H54 (cell line): ENCODE results near the gene THAP11.

Source experiments
- DNase-seq: peaks from one replicate; pipeline ENCODE4 v3.0.0; 2011; ENCODE audit warnings: low spot score, mixed read lengths; ENCODE audit not compliant: insufficient read length
- FAIRE-seq: peaks from 3 replicates; lab custom pipeline; 2011; peaks lifted over from hg19 to GRCh38; lab: Jason Lieb, UNC
- POLR2A ChIP-seq: IDR thresholded peaks from 2 replicates; pipeline ENCODE4 v1.6.1; 2011; ENCODE audit warnings: low read depth, mild to moderate bottlenecking, low read length

THAP11 gene

GRCh38 chr16:67841816-67842508 lies at the start of gene THAP11:
Gene THAP11 (plus strand): TSS chr16:67842320. CDS start chr16:67842555, 235 bp downstream.
- FAIRE-seq (no peak), DNase-seq (peak; percentile 94)
- no peak for TF ChIP-seq POLR2A

GRCh38 chr16:67796099-67796718 lies 45.9 kb upstream of the THAP11 start:
- TF ChIP-seq POLR2A, result no peak
- FAIRE-seq (no peak), DNase-seq (no peak)

GRCh38 chr16:67800338-67800926 lies 41.7 kb upstream of the THAP11 start:
- FAIRE-seq, result no peak
- no peak for TF ChIP-seq POLR2A
- no peak for DNase-seq

- DNase-seq, result no peak
- no peak for TF ChIP-seq POLR2A
- FAIRE-seq, result no peak
These were observed 40.9 kb upstream of the THAP11 start for GRCh38 chr16:67801241-67801640.

GRCh38 chr16:67801883-67802282 lies 40.2 kb upstream of the THAP11 start:
- no peak for DNase-seq
- FAIRE-seq, result no peak
- TF ChIP-seq POLR2A, result no peak

GRCh38 chr16:67803894-67804293 lies 38.2 kb upstream of the THAP11 start:
- no peak for TF ChIP-seq POLR2A
- no peak for DNase-seq
- no peak for FAIRE-seq

- FAIRE-seq, result no peak
- DNase-seq, result no peak
- TF ChIP-seq POLR2A, result no peak
These were observed 37.1 kb upstream of the THAP11 start for GRCh38 chr16:67804853-67805542.

GRCh38 chr16:67805718-67806427 lies 36.2 kb upstream of the THAP11 start:
- TF ChIP-seq POLR2A, result no peak
- no peak for FAIRE-seq
- DNase-seq, result no peak

- FAIRE-seq (peak; percentile 86), DNase-seq (peak; percentile 81)
- peak; percentile 62 for TF ChIP-seq POLR2A
These were observed 35.5 kb upstream of the THAP11 start, which contains the start of the genes RANBP10 and TSNAXIP1 for GRCh38 chr16:67806428-67807147. Gene RANBP10 (minus strand): TSS chr16:67806560. CDS start chr16:67806536, 24 bp downstream. Gene TSNAXIP1 (plus strand): TSS chr16:67806889. CDS start chr16:67807150, 261 bp downstream.

- FAIRE-seq (no peak), DNase-seq (no peak)
- TF ChIP-seq POLR2A, result 0 out of 2 replicates have a peak, but pooled peaks have one; percentile 17
These were observed 34.9 kb upstream of the THAP11 start for GRCh38 chr16:67807148-67807682.

- DNase-seq (no peak), FAIRE-seq (no peak)
- no peak for TF ChIP-seq POLR2A
These were observed 30.2 kb upstream of the THAP11 start for GRCh38 chr16:67811899-67812298.

- FAIRE-seq, result no peak
- no peak for DNase-seq
- TF ChIP-seq POLR2A, result no peak
These were observed 27.6 kb upstream of the THAP11 start for GRCh38 chr16:67814567-67814966.

- FAIRE-seq, result no peak
- no peak for DNase-seq
- TF ChIP-seq POLR2A, result no peak
These were observed 21.4 kb upstream of the THAP11 start for GRCh38 chr16:67820608-67821259.
